Stimulated activated CD4-positive, alpha-beta T cell treated with anti-CD3 and anti-CD28 coated beads, TNF-alpha, amount 100 ng/mL, for 48 hours (primary cell): ENCODE results near the gene STPG1.

Experiments
- DNase-seq, 3 donors: peaks; one replicate each; pipeline ENCODE4 v3.0.0-alpha.2; 2020; ENCODE audit warnings: low read depth in 3 of 3

Gene STPG1

GRCh38 chr1:24317956-24318614 lies 95.5 kb downstream of the STPG1 start:
- DNase-seq: no peak

- no peak for DNase-seq
Measured at GRCh38 chr1:24317081-24317480, 96.5 kb downstream of the STPG1 start.

- no peak for DNase-seq
Measured at GRCh38 chr1:24316645-24317044, 96.9 kb downstream of the STPG1 start.

GRCh38 chr1:24315391-24315790 lies 98.2 kb downstream of the STPG1 start:
- no peak for DNase-seq

GRCh38 chr1:24311741-24312140 lies 101.8 kb downstream of the STPG1 start:
- no peak for DNase-seq

GRCh38 chr1:24311234-24311633 lies 102.3 kb downstream of the STPG1 start:
- no peak for DNase-seq

GRCh38 chr1:24309762-24310485 lies 103.7 kb downstream of the STPG1 start:
- peak in 1 of 3 donors; percentile 45 for DNase-seq

- no peak for DNase-seq
Measured at GRCh38 chr1:24308365-24309015, 105.1 kb downstream of the STPG1 start.
